Stimulated activated naive CD4-positive, alpha-beta T cell (primary cell): ENCODE results near the gene POLR1A.
A peak's percentile ranks its signal among the peaks of the same experiment; 100 is the strongest.

Experiments
- DNase-seq, 6 experiments: peaks; one replicate each; lab custom pipeline; 2025; lab: John Stamatoyannopoulos, UW

Gene POLR1A

GRCh38 chr2:86037795-86038192 is 67.9 kb downstream of the POLR1A start:
- DNase-seq = no peak

DNA sequence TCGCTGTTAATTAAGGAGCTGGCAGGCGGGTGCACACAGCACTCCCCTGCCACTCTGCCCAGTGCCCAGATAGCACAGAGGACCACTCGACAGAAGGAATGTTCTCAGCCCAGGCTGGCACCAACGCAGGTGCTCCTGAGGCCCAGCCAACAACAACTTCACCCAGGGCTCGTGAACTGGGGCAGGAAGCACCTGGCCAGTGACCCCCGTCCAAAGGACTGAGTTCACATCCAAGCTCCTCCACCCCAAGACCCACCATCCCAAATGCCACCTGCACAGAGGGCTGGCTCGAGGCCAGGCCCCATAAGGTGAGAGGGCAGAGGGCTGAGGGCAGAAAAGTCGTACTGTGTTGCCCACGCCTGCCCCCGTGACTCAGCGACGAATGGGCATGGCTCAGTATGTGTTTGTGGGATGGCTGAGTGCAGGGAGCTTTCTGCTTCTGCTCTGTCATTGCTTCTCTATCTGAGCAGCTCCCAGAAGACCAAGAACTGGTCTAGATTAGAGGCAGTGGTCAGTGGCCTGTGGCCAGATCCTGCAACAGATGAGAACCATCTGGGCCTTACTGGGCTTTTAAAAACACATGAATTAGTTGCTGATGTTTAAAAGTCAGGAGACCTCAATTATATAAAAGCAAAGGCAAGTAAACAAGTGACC is 68.4 kb downstream of the POLR1A start:
- DNase-seq = peak in 3 of 6 experiments; percentile 16 to 20 (median 18)

- DNase-seq = peak in 1 of 6 experiments; percentile 57
Measured at GRCh38 chr2:86036669-86037138, 69.0 kb downstream of the POLR1A start.

GRCh38 chr2:86035883-86036668 is 69.6 kb downstream of the POLR1A start:
- peak; percentile 54 to 83 (median 72) for DNase-seq

DNA sequence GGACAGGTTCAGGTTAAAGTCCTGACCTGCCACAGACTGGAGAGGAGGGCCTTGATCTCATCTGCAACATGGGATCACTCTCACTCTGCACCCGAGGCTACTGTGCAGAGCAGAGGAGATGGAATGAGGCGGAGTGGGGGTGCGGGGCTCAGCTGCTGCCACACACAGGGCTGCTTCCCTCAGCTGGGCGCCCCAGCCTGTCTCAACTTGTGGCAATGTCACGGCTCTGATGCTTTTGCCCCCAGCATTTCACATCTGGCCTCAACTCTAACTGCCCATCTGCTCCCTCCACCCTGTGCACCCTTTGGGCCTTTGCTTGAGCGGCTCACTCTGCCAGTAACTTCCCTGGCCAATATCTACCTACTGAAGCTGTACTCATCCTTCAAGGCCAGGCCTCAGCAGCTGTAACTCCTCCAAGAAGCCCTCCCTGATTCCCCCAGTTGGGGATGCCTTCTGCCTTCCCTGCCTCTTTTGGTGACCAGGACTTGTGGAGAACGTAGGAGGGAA is 70.3 kb downstream of the POLR1A start:
- peak in 2 of 6 experiments; percentile 4 to 42 for DNase-seq

GRCh38 chr2:86033751-86034692 is 71.7 kb downstream of the POLR1A start:
- no peak for DNase-seq

DNA sequence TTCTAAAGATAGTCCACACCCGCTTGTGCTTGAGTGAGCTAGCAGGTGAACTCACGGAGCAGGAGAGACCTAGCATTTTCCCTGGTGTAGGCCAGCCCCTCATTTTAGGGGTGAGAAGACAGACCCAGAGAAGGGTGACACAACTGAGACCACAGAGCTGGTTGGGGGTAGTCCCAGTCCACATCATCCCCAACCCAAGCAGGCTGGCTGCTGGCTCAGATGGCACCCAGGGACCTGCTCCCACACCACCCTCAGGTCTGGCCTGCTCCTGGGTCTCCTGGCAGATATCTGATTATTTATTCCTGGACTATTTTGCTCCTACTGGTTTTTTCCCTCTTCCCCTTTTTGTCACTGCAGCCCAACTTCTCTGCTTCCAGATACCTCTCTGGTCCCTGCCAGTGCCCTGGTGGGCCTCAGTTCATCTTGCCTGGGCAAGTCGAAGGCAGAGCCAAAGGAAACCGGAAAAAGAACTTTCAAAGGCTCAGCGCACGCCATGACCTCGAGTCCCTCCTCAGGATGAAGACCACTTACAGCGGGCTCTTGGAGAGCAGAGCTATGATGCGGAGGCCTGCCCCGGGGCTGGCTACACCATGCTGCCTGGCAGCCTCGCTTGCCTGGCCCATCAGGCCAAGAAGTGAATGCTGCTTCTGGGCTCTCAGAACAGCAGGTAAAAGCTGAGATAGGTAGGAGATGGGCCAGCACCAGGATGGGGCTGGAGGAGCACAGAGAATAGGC is 72.7 kb downstream of the POLR1A start:
- DNase-seq = no peak

DNA sequence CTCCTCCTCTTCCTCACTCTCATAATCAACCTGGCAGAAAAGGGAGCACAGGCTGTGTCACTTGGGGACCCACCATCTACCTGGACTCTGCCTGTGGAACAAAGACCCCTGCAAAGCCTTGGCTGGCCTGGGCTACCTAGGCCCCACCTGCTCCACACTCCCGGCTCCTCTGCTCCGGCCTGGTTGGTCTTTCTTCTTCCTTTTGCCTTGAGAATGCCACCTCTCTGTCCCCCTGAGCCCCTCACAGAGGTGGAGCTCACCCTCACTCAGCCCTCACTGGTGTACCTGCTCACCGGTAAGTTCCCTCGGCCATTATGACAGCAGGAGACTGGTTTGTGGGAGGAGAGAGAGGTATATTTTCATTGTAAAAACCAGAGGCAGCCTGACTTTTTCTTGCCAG is 74.1 kb downstream of the POLR1A start:
- DNase-seq = no peak

- no peak for DNase-seq
Measured at GRCh38 chr2:86031151-86031550, 74.5 kb downstream of the POLR1A start.

- no peak for DNase-seq
Measured at GRCh38 chr2:86029873-86030272, 75.8 kb downstream of the POLR1A start.

DNA sequence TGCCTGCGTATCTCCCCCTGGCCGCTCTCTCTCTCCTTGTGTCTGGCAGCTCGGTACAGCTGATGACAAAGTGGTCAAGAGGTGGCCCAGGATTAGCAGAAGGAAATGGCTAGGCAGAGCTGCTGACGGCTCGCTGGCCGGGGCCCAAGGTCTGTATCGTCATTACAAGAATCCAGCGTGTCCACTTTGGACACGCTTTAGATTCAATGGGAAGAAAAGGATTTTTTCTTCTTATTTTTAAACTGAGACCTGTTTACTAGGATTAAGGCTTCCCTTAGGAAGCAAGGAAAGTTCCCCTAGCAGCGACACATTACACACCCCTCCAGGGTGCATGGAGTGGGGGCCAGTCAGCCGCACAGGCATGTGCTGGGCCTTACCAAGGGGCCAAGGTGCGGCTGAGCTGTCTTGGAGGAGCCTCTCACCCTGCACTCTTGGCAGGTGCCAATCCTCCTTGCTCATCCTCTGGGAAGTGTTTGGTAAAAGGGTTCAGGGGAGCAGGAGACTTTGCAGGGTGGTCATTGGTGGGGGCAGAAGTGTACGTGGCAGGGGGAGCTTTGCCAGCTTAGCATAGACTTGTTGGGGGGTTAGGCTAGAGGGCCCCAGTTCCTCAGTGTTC is 76.8 kb downstream of the POLR1A start:
- no peak for DNase-seq

DNA sequence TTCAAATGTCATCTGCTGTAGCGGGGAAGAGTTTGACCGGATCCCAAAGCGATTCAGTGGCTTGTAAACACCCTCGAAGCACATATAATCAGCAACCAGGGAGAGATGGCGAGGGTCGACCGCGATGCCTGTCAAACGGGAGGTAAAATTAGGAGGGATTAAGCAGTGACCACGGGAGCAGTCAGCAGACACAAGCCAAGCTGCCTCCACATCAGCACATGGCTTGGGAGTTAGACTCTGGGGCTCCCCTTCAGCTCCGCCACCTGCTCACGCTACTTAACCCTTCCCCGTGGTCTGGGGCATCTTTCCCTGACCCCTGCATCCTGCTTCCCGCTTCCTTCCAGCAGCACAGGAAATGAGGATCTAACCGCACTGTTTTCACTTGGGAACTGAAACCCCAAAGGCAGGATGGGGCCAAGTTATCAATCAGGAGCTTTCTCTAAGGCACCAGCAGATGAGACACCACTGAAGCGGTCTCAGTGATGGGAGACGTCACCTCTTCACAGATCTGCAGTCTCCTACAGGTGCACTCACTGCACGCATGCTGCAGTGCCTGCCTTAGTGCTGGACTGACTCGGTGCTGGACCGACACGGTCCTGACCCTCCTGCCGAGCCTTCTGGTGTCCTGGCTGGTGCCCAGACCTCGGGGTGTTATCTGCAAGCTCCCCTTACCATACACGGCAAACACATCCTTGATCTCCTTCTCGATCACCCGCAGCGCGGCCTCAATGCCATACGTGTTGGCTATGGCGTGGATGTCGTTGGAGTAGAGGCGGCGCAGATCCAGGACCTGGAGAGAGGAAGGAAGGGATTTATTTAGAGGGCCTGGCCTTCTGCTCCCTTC is 77.5 kb downstream of the POLR1A start:
- DNase-seq = no peak

GRCh38 chr2:86027196-86027921 is 78.3 kb downstream of the POLR1A start:
- DNase-seq = no peak

GRCh38 chr2:86026744-86027065 is 79.0 kb downstream of the POLR1A start:
- no peak for DNase-seq

- no peak for DNase-seq
Measured at GRCh38 chr2:86025976-86026743, 79.5 kb downstream of the POLR1A start.

- no peak for DNase-seq
Measured at GRCh38 chr2:86025229-86025820, 80.4 kb downstream of the POLR1A start.

- no peak for DNase-seq
Measured at GRCh38 chr2:86023366-86023712, 82.3 kb downstream of the POLR1A start.

DNA sequence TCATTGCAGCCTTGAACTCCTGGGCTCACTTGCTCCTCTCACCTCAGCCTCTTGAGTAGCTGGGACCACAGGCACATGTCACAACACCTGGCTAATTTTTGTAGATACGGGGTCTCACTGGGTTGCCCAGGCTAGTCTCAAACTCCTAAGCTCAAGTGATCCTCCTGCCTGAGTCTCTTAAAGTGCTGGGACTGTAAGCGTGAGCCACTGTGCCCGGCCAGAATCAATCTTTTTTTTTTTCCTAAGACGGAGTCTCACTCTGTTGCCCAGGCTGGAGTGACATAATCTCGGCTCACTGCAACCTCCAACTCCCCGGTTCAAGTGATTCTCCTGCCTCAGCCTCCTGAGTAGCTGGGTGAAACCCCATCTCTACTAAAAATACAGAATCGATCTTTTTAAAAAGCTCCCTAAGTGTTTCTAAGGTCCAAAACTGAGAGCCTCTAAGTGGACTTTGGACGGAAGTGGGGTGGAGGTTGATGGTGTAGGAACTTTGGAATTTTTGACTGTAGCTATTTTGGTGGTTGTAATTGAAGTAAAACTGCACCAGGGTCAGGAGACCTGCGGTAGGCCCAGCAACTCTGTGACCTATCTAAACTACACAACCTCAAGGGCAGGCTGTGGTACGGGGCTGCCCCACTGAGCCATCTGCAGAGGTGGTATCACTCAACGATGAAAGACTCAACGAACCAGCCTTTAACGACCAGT is 82.9 kb downstream of the POLR1A start:
- no peak for DNase-seq
